Measurements from ENCODE around the gene PBX4.

The PBX4 gene

DNA sequence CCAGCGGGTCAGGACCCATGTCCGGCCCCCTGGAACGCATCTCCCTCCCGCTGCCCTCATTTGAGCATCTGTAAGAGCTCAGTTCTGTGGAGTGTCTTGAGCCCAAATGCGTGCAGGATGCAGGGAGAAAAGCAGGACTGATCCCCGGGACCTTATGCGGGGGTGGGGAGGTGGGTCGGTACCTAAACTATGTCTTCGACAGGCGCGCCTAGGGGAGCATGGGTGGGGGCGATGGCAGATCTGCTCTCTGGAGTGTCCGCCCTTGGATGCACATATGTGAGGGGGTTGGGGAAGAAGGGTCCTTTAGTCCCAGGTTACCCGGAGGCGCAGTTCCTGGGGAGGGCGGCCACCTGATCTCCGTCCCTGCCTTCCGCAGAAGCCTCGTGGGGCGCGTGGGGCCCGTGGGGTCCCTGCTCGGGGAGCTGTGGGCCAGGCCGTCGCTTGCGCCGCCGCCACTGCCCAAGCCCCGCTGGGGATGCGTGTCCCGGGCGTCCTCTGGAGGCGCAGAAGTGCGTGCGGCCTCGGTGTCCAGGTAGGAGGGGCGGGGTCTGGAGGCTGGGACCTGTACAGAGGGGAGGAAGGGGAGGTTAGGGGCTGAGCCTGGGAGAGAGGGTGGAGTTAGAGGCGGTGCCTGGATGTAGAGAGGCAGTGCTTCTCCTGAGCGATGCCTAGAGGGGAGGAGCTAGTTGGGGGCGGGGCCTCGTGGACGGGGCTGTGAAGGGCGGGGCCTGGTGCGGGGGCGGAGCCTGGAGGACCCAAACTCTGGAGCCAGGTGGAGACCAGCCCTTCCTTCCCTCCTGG, 77.6 kb downstream of the PBX4 start:
- no peak for TF ChIP-seq SPI1 (IDR thresholded peaks at IDR 0.05; ENCODE audit: borderline replicate concordance, low read depth)
- TF ChIP-seq, protein P1, sequence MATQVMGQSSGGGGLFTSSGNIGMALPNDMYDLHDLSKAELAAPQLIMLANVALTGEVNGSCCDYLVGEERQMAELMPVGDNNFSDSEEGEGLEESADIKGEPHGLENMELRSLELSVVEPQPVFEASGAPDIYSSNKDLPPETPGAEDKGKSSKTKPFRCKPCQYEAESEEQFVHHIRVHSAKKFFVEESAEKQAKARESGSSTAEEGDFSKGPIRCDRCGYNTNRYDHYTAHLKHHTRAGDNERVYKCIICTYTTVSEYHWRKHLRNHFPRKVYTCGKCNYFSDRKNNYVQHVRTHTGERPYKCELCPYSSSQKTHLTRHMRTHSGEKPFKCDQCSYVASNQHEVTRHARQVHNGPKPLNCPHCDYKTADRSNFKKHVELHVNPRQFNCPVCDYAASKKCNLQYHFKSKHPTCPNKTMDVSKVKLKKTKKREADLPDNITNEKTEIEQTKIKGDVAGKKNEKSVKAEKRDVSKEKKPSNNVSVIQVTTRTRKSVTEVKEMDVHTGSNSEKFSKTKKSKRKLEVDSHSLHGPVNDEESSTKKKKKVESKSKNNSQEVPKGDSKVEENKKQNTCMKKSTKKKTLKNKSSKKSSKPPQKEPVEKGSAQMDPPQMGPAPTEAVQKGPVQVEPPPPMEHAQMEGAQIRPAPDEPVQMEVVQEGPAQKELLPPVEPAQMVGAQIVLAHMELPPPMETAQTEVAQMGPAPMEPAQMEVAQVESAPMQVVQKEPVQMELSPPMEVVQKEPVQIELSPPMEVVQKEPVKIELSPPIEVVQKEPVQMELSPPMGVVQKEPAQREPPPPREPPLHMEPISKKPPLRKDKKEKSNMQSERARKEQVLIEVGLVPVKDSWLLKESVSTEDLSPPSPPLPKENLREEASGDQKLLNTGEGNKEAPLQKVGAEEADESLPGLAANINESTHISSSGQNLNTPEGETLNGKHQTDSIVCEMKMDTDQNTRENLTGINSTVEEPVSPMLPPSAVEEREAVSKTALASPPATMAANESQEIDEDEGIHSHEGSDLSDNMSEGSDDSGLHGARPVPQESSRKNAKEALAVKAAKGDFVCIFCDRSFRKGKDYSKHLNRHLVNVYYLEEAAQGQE (IDR thresholded peaks at IDR 0.05; ENCODE audit: insufficient replicate concordance, low read depth): no peak
- no peak for TF ChIP-seq POLR2AphosphoS5 (IDR thresholded peaks at IDR 0.05; ENCODE audit: low read depth)
- TF ChIP-seq, protein P2, sequence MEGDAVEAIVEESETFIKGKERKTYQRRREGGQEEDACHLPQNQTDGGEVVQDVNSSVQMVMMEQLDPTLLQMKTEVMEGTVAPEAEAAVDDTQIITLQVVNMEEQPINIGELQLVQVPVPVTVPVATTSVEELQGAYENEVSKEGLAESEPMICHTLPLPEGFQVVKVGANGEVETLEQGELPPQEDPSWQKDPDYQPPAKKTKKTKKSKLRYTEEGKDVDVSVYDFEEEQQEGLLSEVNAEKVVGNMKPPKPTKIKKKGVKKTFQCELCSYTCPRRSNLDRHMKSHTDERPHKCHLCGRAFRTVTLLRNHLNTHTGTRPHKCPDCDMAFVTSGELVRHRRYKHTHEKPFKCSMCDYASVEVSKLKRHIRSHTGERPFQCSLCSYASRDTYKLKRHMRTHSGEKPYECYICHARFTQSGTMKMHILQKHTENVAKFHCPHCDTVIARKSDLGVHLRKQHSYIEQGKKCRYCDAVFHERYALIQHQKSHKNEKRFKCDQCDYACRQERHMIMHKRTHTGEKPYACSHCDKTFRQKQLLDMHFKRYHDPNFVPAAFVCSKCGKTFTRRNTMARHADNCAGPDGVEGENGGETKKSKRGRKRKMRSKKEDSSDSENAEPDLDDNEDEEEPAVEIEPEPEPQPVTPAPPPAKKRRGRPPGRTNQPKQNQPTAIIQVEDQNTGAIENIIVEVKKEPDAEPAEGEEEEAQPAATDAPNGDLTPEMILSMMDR (IDR thresholded peaks at IDR 0.05; ENCODE audit: insufficient read depth, low read length): no peak
- no peak for TF ChIP-seq GABPA (IDR thresholded peaks at IDR 0.05; ENCODE audit: low read depth)
- H3K27me3 ChIP-seq (ENCODE audit: insufficient read depth, poor library complexity, severe bottlenecking): no peaks in the 10 kb centered on the region

DNA sequence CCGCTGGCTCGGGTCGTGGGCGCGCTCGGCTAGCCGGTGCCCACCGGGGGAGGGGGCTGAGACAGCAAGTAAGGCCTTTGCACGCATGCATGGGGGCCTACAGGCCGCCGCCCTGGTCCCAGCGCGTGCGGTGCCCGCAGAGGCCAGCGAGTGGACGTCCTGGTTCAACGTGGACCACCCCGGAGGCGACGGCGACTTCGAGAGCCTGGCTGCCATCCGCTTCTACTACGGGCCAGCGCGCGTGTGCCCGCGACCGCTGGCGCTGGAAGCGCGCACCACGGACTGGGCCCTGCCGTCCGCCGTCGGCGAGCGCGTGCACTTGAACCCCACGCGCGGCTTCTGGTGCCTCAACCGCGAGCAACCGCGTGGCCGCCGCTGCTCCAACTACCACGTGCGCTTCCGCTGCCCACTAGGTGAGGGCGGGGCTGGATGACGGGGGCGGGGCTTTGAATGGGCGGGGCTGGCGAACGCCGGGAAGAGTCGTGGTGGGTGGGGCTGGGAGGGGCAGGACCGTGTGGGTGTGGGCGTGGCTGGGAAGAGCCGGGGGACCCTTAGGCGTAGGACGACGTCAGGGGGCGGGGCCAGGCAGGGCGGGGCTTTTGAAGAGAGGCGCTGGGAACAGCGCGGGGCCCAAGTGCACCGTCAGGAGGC, 78.3 kb downstream of the PBX4 start:
- DNase-seq (ENCODE audit: low read depth in 1 of 2, low spot score in 1 of 2): no peak
- no peak for TF ChIP-seq POLR2AphosphoS5 (IDR thresholded peaks at IDR 0.05; ENCODE audit: low read depth)
- no peak for TF ChIP-seq SPI1 (IDR thresholded peaks at IDR 0.05; ENCODE audit: borderline replicate concordance, low read depth)
- TF ChIP-seq GABPA (IDR thresholded peaks at IDR 0.05; ENCODE audit: low read depth): no peak
- TF ChIP-seq, protein P2 (IDR thresholded peaks at IDR 0.05; ENCODE audit: insufficient read depth, low read length): no peak
- Histone ChIP-seq H3K27ac (replicated peaks) (no peak overlapping the region), H3K4me3 (replicated peaks; ENCODE audit: insufficient read depth, low read length) (no peak overlapping the region), H3K27me3 (ENCODE audit: insufficient read depth, poor library complexity, severe bottlenecking) (no peaks in the 10 kb centered on the region)

More for the DNA sequence above, 77.6 kb downstream of the PBX4 start:
- H3K27ac ChIP-seq (replicated peaks): no peak overlapping the region
- no peak overlapping the region for H3K4me3 ChIP-seq (replicated peaks; ENCODE audit: insufficient read depth, low read length)
- DNase-seq (ENCODE audit: low read depth in 1 of 2, low spot score in 1 of 2): peak in 1 of 2 experiments; percentile 49

DNA sequence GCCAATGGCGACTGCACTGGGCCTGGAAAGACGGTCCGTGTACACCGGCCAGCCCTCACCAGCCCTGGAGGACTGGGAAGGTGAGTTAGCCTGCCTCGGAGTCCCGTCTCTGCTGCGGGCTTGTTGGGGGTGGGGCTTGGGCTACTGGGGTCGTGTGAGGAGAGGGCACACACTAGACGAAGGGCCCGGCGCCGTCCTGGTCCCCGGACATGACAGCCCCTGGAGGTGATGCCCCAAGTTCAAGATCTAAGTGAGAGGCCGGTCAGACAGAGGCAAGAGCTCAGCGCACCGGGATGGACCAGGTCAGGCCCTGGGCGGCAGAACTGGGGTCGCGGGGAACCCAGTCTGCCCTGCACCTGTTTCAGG, 78.8 kb downstream of the PBX4 start:
- Histone ChIP-seq H3K27ac (replicated peaks) (no peak overlapping the region), H3K27me3 (ENCODE audit: insufficient read depth, poor library complexity, severe bottlenecking) (no peaks in the 10 kb centered on the region), H3K4me3 (replicated peaks; ENCODE audit: insufficient read depth, low read length) (no peak overlapping the region)
- TF ChIP-seq GABPA (IDR thresholded peaks at IDR 0.05; ENCODE audit: low read depth): no peak
- TF ChIP-seq SPI1 (IDR thresholded peaks at IDR 0.05; ENCODE audit: borderline replicate concordance, low read depth): no peak
- TF ChIP-seq, protein P1 (IDR thresholded peaks at IDR 0.05; ENCODE audit: insufficient replicate concordance, low read depth): no peak
- TF ChIP-seq POLR2AphosphoS5 (IDR thresholded peaks at IDR 0.05; ENCODE audit: low read depth): no peak
- TF ChIP-seq, protein P2 (IDR thresholded peaks at IDR 0.05; ENCODE audit: insufficient read depth, low read length): no peak
- DNase-seq (ENCODE audit: low read depth in 1 of 2, low spot score in 1 of 2): no peak
